Measurements from ENCODE around the gene CREB5.

GRCh38 chr7:28530803-28531175 is 118.5 kb downstream of the CREB5 start:
- no peak for TF ChIP-seq POLR2A (IDR thresholded peaks at IDR 0.05)
- TF ChIP-seq, protein P1, sequence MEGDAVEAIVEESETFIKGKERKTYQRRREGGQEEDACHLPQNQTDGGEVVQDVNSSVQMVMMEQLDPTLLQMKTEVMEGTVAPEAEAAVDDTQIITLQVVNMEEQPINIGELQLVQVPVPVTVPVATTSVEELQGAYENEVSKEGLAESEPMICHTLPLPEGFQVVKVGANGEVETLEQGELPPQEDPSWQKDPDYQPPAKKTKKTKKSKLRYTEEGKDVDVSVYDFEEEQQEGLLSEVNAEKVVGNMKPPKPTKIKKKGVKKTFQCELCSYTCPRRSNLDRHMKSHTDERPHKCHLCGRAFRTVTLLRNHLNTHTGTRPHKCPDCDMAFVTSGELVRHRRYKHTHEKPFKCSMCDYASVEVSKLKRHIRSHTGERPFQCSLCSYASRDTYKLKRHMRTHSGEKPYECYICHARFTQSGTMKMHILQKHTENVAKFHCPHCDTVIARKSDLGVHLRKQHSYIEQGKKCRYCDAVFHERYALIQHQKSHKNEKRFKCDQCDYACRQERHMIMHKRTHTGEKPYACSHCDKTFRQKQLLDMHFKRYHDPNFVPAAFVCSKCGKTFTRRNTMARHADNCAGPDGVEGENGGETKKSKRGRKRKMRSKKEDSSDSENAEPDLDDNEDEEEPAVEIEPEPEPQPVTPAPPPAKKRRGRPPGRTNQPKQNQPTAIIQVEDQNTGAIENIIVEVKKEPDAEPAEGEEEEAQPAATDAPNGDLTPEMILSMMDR (IDR thresholded peaks at IDR 0.05) = no peak
